ENCODE data around the gene ITFG2. TPM values are rescaled to one million over a fixed set of nuclear protein-coding genes. Genes with fewer than 3 reads are reported as not detected.

ITFG2 gene
- total and polyA plus RNA-seq, 2 donors (not counting 3 experiments of a cell fraction or from before 2014, with no cell fraction given) = 25.0 to 31.9 TPM

GRCh38 chr12:2775431-2775830 lies 37.0 kb upstream of the ITFG2 start:
- peaks cover 0 to 2% of the 10 kb centered on the region in 2 experiments for H3K27me3 ChIP-seq (ENCODE audit: control insufficient read depth in 2 of 2, insufficient read depth in 2 of 2, low read length in 2 of 2)
- dilution Hi-C loops (cut with MboI; ENCODE audit: extremely low pct_ligation_motif_present, low sequenced_read_pairs) = no loop called here
- BruUV-seq (replicated peaks) = no TSS peak

More at GRCh38 chr12:2775431-2775830, 37.0 kb upstream of the ITFG2 start:
- intact Hi-C loops (cut with micrococcal nuclease) = no loop called here
- no peak for DNase-seq (ENCODE audit: low read depth, low spot score)
- Histone ChIP-seq H3K4me3 (replicated peaks in 1 of 3; ENCODE audit: insufficient read depth in 1 of 3, low read depth in 1 of 3, low read length in 3 of 3) (no peak overlapping the region), H3K4me1 (ENCODE audit: control insufficient read depth, extremely low read depth, insufficient read depth, low read length) (no peaks in the 10 kb centered on the region), H3K79me2 (ENCODE audit: control insufficient read depth, insufficient read depth, low read length) (no peaks in the 10 kb centered on the region), H2AFZ (ENCODE audit: low read depth, low read length) (no peak overlapping the region), H3K27ac (ENCODE audit: insufficient read depth, low read depth, low read length) (no peak overlapping the region), H3K9me3 (replicated peaks; ENCODE audit: control insufficient read depth, insufficient read depth, low read length) (no peaks in the 10 kb centered on the region), H3K9me1 (replicated peaks; ENCODE audit: control insufficient read depth, extremely low read depth, insufficient read depth, low read length) (no peaks in the 10 kb centered on the region), H3K9ac (replicated peaks; ENCODE audit: extremely low read depth, insufficient read depth, low read length) (no peak overlapping the region), H3K4me2 (ENCODE audit: insufficient read depth, low read length) (no peak overlapping the region), H4K20me1 (replicated peaks; ENCODE audit: control insufficient read depth, extremely low read depth, insufficient read depth, low read length) (no peaks in the 10 kb centered on the region), H3K36me3 (ENCODE audit: control insufficient read depth in 2 of 2, extremely low read depth in 1 of 2, insufficient read depth in 2 of 2, low read length in 2 of 2) (no peaks in the 10 kb centered on the region)
- TF ChIP-seq MYC (IDR thresholded peaks at IDR 0.05; ENCODE audit: low read depth, low read length) = no peak
- TF ChIP-seq POLR2A (IDR thresholded peaks at IDR 0.05; ENCODE audit: low read depth, low read length) = no peak
- no peak for TF ChIP-seq MAX (IDR thresholded peaks at IDR 0.05; ENCODE audit: insufficient read depth, insufficient read length)
- TF ChIP-seq, protein P1, sequence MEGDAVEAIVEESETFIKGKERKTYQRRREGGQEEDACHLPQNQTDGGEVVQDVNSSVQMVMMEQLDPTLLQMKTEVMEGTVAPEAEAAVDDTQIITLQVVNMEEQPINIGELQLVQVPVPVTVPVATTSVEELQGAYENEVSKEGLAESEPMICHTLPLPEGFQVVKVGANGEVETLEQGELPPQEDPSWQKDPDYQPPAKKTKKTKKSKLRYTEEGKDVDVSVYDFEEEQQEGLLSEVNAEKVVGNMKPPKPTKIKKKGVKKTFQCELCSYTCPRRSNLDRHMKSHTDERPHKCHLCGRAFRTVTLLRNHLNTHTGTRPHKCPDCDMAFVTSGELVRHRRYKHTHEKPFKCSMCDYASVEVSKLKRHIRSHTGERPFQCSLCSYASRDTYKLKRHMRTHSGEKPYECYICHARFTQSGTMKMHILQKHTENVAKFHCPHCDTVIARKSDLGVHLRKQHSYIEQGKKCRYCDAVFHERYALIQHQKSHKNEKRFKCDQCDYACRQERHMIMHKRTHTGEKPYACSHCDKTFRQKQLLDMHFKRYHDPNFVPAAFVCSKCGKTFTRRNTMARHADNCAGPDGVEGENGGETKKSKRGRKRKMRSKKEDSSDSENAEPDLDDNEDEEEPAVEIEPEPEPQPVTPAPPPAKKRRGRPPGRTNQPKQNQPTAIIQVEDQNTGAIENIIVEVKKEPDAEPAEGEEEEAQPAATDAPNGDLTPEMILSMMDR (IDR thresholded peaks at IDR 0.05; ENCODE audit: extremely low read depth in 1 of 2, insufficient read depth in 1 of 2, low read depth in 1 of 2, low read length in 2 of 2) = no peak
- no peak for TF ChIP-seq JUN (IDR thresholded peaks at IDR 0.05; ENCODE audit: borderline replicate concordance, insufficient read depth, insufficient read length, low read depth)
- TF ChIP-seq GATA2 (IDR thresholded peaks at IDR 0.05; ENCODE audit: insufficient read depth, insufficient read length, low read depth, low read length) = no peak
- TF ChIP-seq FOS (IDR thresholded peaks at IDR 0.05; ENCODE audit: borderline replicate concordance, insufficient read depth, low read length) = no peak
- TF ChIP-seq POLR2AphosphoS5 (IDR thresholded peaks at IDR 0.05; ENCODE audit: insufficient read depth, low read depth, low read length) = no peak
- TF ChIP-seq EZH2 (IDR thresholded peaks at IDR 0.05; ENCODE audit: borderline replicate concordance, low read depth, low read length, severe bottlenecking) = no peak
- POLR2A ChIA-PET = no interaction called here
- CTCF ChIA-PET = no interaction called here
- FAIRE-seq = no peak
